H1 (cell line): Measurements from ENCODE around the gene CALD1. TPM values are rescaled to one million over a fixed set of nuclear protein-coding genes. Genes with fewer than 3 reads are reported as not detected.

Experiments
- BCL11A ChIP-seq, 2 experiments: IDR thresholded peaks; one replicate each; pipeline ENCODE4 v1.6.1; 2011; ENCODE audit warnings: low read depth in 2 of 2, low read length in 2 of 2, mild to moderate bottlenecking in 2 of 2
- CEBPB ChIP-seq: IDR thresholded peaks from 2 replicates; pipeline ENCODE4 v1.6.1; 2012; ENCODE audit warnings: low read depth, low read length
- JUN ChIP-seq: IDR thresholded peaks from 2 replicates; pipeline ENCODE4 v1.6.1; 2011; ENCODE audit warnings: low read depth, mild to moderate bottlenecking, improper control_type of control experiment, low read length
- POU5F1 ChIP-seq: IDR thresholded peaks from 2 replicates; pipeline ENCODE4 v1.6.1; 2011; ENCODE audit warnings: low read depth, mild to moderate bottlenecking, low read length, moderate library complexity
- RXRA ChIP-seq: IDR thresholded peaks from 2 replicates; pipeline ENCODE4 v1.6.1; 2011; ENCODE audit warnings: low read depth, mild to moderate bottlenecking, low read length, moderate library complexity; ENCODE audit not compliant: insufficient read depth
- polyA plus RNA-seq, 7 experiments: library from polyadenylated mRNA; depleted of rRNA in 3 of 7; stranded (reverse) in 5 of 7; unstranded in 2 of 7; fragments of >200 nt in 5 of 7; fragments of 200-250 nt in 2 of 7; gene quantifications; 1 replicate in 5 of 7; 2 replicates in 1 of 7; 4 replicates in 1 of 7; pipeline versions ENCODE4 v1.2.1 to v1.2.3, GENCODE V29; 2011 to 2013; ENCODE audit warnings: missing spikeins in 2 of 7, mixed read lengths in 2 of 7
- total RNA-seq: library from RNA; stranded (reverse); fragmentation: NEBNext Ultra II Directional; extraction: Animal tissue kit (Norgen Biotek cat#: 25700); gene quantifications from 2 replicates; pipeline ENCODE4 v1.2.1, GENCODE V29; 2021

The CALD1 gene
- total and polyA plus RNA-seq, 2 of the 8 experiments (the other 6 are each of a cell fraction or from before 2014, with no cell fraction given), result 34.3 to 177 TPM

DNA sequence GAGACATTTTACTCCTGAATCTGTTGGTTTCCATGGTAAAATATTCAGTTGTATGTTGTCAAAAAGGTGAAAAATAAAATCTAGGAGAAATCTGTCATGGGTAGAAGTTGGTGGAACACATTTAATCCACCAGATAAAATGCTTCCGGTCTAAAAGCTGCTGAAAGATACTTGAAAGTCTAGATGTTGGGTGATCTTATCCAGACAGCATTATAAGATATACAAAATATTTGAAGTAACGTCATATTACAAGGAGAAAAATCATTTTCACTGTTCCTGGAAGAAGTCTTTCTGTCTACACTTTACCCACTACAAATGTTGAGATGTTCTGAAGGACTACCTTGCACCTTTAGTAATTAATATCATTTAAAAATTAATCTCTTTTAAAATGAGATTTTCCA lies 40.9 kb downstream of the CALD1 start (continued):
- TF ChIP-seq POU5F1 (no peak), JUN (no peak), CEBPB (no peak), RXRA (no peak), BCL11A (IDR thresholded peaks at IDR 0.05; ENCODE audit: low read depth in 2 of 2, low read length in 2 of 2) (no peak)
